Measurements from ENCODE around the gene NPAT.

Gene NPAT

GRCh38 chr11:108242422-108242821 is 20.0 kb upstream of the NPAT start:
- TF ChIP-seq CTCF (IDR thresholded peaks at IDR 0.05; ENCODE audit: low read depth, low read length): no peak
- Histone ChIP-seq H3K4me3 (ENCODE audit: low read depth, low read length) (no peak overlapping the region), H3K27me3 (ENCODE audit: insufficient read depth, low read depth, severe bottlenecking) (no peaks in the 10 kb centered on the region), H3K9me3 (ENCODE audit: severe bottlenecking) (no peaks in the 10 kb centered on the region), H3K36me3 (no peaks in the 10 kb centered on the region; the same call in none of the 2 replicates), H3K27ac (no peak overlapping the region)
- DNase-seq: no peak

- peaks cover 5% of the 10 kb centered on the region for H3K36me3 ChIP-seq
Observed at GRCh38 chr11:108241330-108242037, 19.0 kb upstream of the NPAT start.

GRCh38 chr11:108239076-108239475 is 16.6 kb upstream of the NPAT start:
- H3K4me3 ChIP-seq (ENCODE audit: low read depth, low read length): no peak overlapping the region
- H3K27ac ChIP-seq: no peak overlapping the region
- no peak for DNase-seq
- peaks cover 17% of the 10 kb centered on the region for H3K36me3 ChIP-seq
- no peaks in the 10 kb centered on the region for H3K9me3 ChIP-seq (ENCODE audit: severe bottlenecking)
- H3K27me3 ChIP-seq (ENCODE audit: insufficient read depth, low read depth, severe bottlenecking): no peaks in the 10 kb centered on the region
- TF ChIP-seq CTCF (IDR thresholded peaks at IDR 0.05; ENCODE audit: low read depth, low read length): no peak

More at GRCh38 chr11:108241330-108242037, 19.0 kb upstream of the NPAT start:
- TF ChIP-seq CTCF (IDR thresholded peaks at IDR 0.05; ENCODE audit: low read depth, low read length): no peak
- H3K4me3 ChIP-seq (ENCODE audit: low read depth, low read length): no peak overlapping the region
- no peak for DNase-seq
- no peaks in the 10 kb centered on the region for H3K27me3 ChIP-seq (ENCODE audit: insufficient read depth, low read depth, severe bottlenecking)
- no peaks in the 10 kb centered on the region for H3K9me3 ChIP-seq (ENCODE audit: severe bottlenecking)
- no peak overlapping the region for H3K27ac ChIP-seq

- no peak overlapping the region for H3K27ac ChIP-seq
Observed at GRCh38 chr11:108237058-108237481, 14.6 kb upstream of the NPAT start.

GRCh38 chr11:108235633-108236032 is 13.2 kb upstream of the NPAT start:
- no peaks in the 10 kb centered on the region for H3K27me3 ChIP-seq (ENCODE audit: insufficient read depth, low read depth, severe bottlenecking)
- no peak for TF ChIP-seq CTCF (IDR thresholded peaks at IDR 0.05; ENCODE audit: low read depth, low read length)
- H3K9me3 ChIP-seq (ENCODE audit: severe bottlenecking): no peaks in the 10 kb centered on the region
- H3K4me3 ChIP-seq (ENCODE audit: low read depth, low read length): no peak overlapping the region
- peaks cover 38% of the 10 kb centered on the region for H3K36me3 ChIP-seq
- DNase-seq: no peak
- H3K27ac ChIP-seq: no peak overlapping the region

More at GRCh38 chr11:108237058-108237481, 14.6 kb upstream of the NPAT start:
- Histone ChIP-seq H3K27me3 (ENCODE audit: insufficient read depth, low read depth, severe bottlenecking) (no peaks in the 10 kb centered on the region), H3K4me3 (ENCODE audit: low read depth, low read length) (no peak overlapping the region), H3K36me3 (peaks cover 26% of the 10 kb centered on the region), H3K9me3 (ENCODE audit: severe bottlenecking) (no peaks in the 10 kb centered on the region)
- DNase-seq: no peak
- no peak for TF ChIP-seq CTCF (IDR thresholded peaks at IDR 0.05; ENCODE audit: low read depth, low read length)

- no peak overlapping the region for H3K4me3 ChIP-seq (ENCODE audit: low read depth, low read length)
- peaks cover 42% of the 10 kb centered on the region for H3K36me3 ChIP-seq
- TF ChIP-seq CTCF (IDR thresholded peaks at IDR 0.05; ENCODE audit: low read depth, low read length): no peak
- no peaks in the 10 kb centered on the region for H3K27me3 ChIP-seq (ENCODE audit: insufficient read depth, low read depth, severe bottlenecking)
- no peak for DNase-seq
- no peaks in the 10 kb centered on the region for H3K9me3 ChIP-seq (ENCODE audit: severe bottlenecking)
- H3K27ac ChIP-seq: no peak overlapping the region
Observed at GRCh38 chr11:108235192-108235591, 12.8 kb upstream of the NPAT start.

All from WERI-Rb-1 (cell line).